Adrenal gland (tissue), 5 donors: ENCODE measurements around the gene MARK2.

ENCODE experiments used
- CTCF ChIP-seq, 6 experiments: fragments of 450-650 bp in 4 of 6; fragments of 200-600 bp in 2 of 6; sonication (generic) in 1 of 6; IDR thresholded peaks; 1 replicate in 5 of 6; 2 replicates in 1 of 6; pipeline versions ENCODE4 v1.5.1 to v1.8.0; 2016 to 2021; ENCODE audit warnings: antibody characterized with exemption in 6 of 6, mild to moderate bottlenecking in 2 of 6, moderate library complexity in 1 of 6
- POLR2A ChIP-seq, 2 donors: fragments of 450-650 bp; IDR thresholded peaks; one replicate each; pipeline ENCODE4 v1.6.1; 2017; ENCODE audit warnings: antibody characterized with exemption in 2 of 2, mild to moderate bottlenecking in 2 of 2, moderate library complexity in 1 of 2
- donor health status: DM: no; HTN: no; CAD: no.

GRCh38 chr11:63869683-63870082 lies 30.8 kb downstream of the MARK2 start:
- TF ChIP-seq CTCF (IDR thresholded peaks at IDR 0.05) (no peak), POLR2A (IDR thresholded peaks at IDR 0.05) (no peak)
